RWPE2 (cell line): ENCODE results near the gene RHEX.
A peak's percentile ranks its signal among the peaks of the same experiment; 100 is the strongest.

Experiments
- ATAC-seq: fragments of 200-7000 bp; cut with Tn5 transposase; 3 replicates; pipeline ENCODE4 v1.9.1; 2021; ENCODE audit warnings: low read depth
- DNase-seq: peaks from one replicate; pipeline ENCODE4 v3.0.0-alpha.2; 2020; ENCODE audit warnings: low spot score
- H3K27ac ChIP-seq: fragments of 450-650 bp; 2 replicates; pipeline ENCODE4 v1.5.1; 2017; ENCODE audit warnings: mild to moderate bottlenecking; ENCODE audit not compliant: poor library complexity, severe bottlenecking
- H3K27me3 ChIP-seq: fragments of 250-450 bp; sonication (Bioruptor Pico); 2 replicates; pipeline ENCODE4 v1.5.1; 2021; ENCODE audit warnings: mild to moderate bottlenecking, moderate library complexity; ENCODE audit not compliant: insufficient read depth, poor library complexity, severe bottlenecking
- H3K36me3 ChIP-seq: fragments of 250-450 bp; sonication (Bioruptor Pico); 2 replicates; pipeline ENCODE4 v1.5.1; 2020; ENCODE audit warnings: low read depth, mild to moderate bottlenecking, moderate library complexity
- H3K4me1 ChIP-seq: fragments of 250-450 bp; sonication (Bioruptor Pico); 2 replicates; pipeline ENCODE4 v1.5.1; 2021; ENCODE audit warnings: mild to moderate bottlenecking, moderate library complexity; ENCODE audit not compliant: insufficient read depth, poor library complexity, severe bottlenecking
- H3K4me3 ChIP-seq: fragments of 250-450 bp; sonication (Bioruptor Pico); 2 replicates; pipeline ENCODE4 v1.5.1; 2021; ENCODE audit warnings: mild to moderate bottlenecking, moderate library complexity; ENCODE audit not compliant: severe bottlenecking
- H3K9me3 ChIP-seq: fragments of 250-450 bp; sonication (Bioruptor Pico); 2 replicates; pipeline ENCODE4 v1.5.1; 2021; ENCODE audit warnings: mild to moderate bottlenecking, moderate library complexity; ENCODE audit not compliant: severe bottlenecking
- CTCF ChIP-seq: fragments of 450-650 bp; IDR thresholded peaks from one replicate; pipeline ENCODE4 v1.5.1; 2017; ENCODE audit warnings: mild to moderate bottlenecking, moderate library complexity; ENCODE audit not compliant: poor library complexity, severe bottlenecking

RHEX gene

GRCh38 chr1:206041640-206042039, 11.3 kb upstream of the RHEX start:
- no peak for TF ChIP-seq CTCF
- Histone ChIP-seq H3K36me3 (no peaks in the 10 kb centered on the region), H3K27me3 (no peaks in the 10 kb centered on the region), H3K4me1 (no peaks in the 10 kb centered on the region), H3K4me3 (no peak overlapping the region), H3K27ac (no peak overlapping the region), H3K9me3 (no peaks in the 10 kb centered on the region)
- ATAC-seq (peak; percentile 93), DNase-seq (no peak)

- TF ChIP-seq CTCF, result no peak
- no peak overlapping the region for H3K27ac ChIP-seq
- no peak overlapping the region for H3K4me3 ChIP-seq
- ATAC-seq (no peak), DNase-seq (no peak)
- H3K36me3 ChIP-seq, result no peaks in the 10 kb centered on the region
- H3K9me3 ChIP-seq, result peaks cover 2% of the 10 kb centered on the region
- no peaks in the 10 kb centered on the region for H3K27me3 ChIP-seq
- H3K4me1 ChIP-seq, result no peaks in the 10 kb centered on the region
Measured at GRCh38 chr1:206047271-206047670, 5.7 kb upstream of the RHEX start.

- Histone ChIP-seq H3K27ac (no peak overlapping the region), H3K4me3 (no peak overlapping the region), H3K4me1 (no peaks in the 10 kb centered on the region), H3K27me3 (no peaks in the 10 kb centered on the region), H3K36me3 (no peaks in the 10 kb centered on the region), H3K9me3 (peaks cover 2% of the 10 kb centered on the region)
- ATAC-seq (no peak), DNase-seq (no peak)
- TF ChIP-seq CTCF, result no peak
Measured at GRCh38 chr1:206048582-206048981, 4.4 kb upstream of the RHEX start.

GRCh38 chr1:206049293-206049692, 3.7 kb upstream of the RHEX start:
- no peak for TF ChIP-seq CTCF
- H3K27ac ChIP-seq, result no peak overlapping the region
- no peaks in the 10 kb centered on the region for H3K4me1 ChIP-seq
- peaks cover 2% of the 10 kb centered on the region for H3K9me3 ChIP-seq
- no peaks in the 10 kb centered on the region for H3K36me3 ChIP-seq
- no peak for ATAC-seq
- DNase-seq, result no peak
- no peak overlapping the region for H3K4me3 ChIP-seq
- H3K27me3 ChIP-seq, result no peaks in the 10 kb centered on the region

- Histone ChIP-seq H3K9me3 (peaks cover 2% of the 10 kb centered on the region), H3K27ac (no peak overlapping the region), H3K4me1 (no peaks in the 10 kb centered on the region), H3K27me3 (no peaks in the 10 kb centered on the region), H3K4me3 (no peak overlapping the region), H3K36me3 (no peaks in the 10 kb centered on the region)
- ATAC-seq, result no peak
- no peak for TF ChIP-seq CTCF
- no peak for DNase-seq
Measured at GRCh38 chr1:206049919-206050600, 2.9 kb upstream of the RHEX start.
